HepG2 (cell line): ENCODE measurements around the gene EFNA2. TPM values are rescaled to one million over a fixed set of nuclear protein-coding genes. Genes with fewer than 3 reads are reported as not detected.

Experiments
- ADNP ChIP-seq: sonication (generic); formaldehyde crosslinking; IDR thresholded peaks from 2 replicates; pipeline ENCODE4 v1.4.0; 2020; ENCODE audit warnings: missing genetic modification reagents
- ATF7-NPFF ChIP-seq: sonication (generic); formaldehyde crosslinking; IDR thresholded peaks from 2 replicates; pipeline ENCODE4 v1.8.1; 2023; ENCODE audit warnings: mild to moderate bottlenecking, low read depth, missing genetic modification reagents, moderate library complexity
- CREB1 ChIP-seq, 2 experiments: fragments of 450-650 bp in 1 of 2; IDR thresholded peaks; 2 replicates each; pipeline ENCODE4 v1.6.1; 2016 to 2017; ENCODE audit warnings: control low read depth in 1 of 2, mild to moderate bottlenecking in 1 of 2, missing compliant biosample characterization in 1 of 2, missing genetic modification characterization in 1 of 2
- FLYWCH1 ChIP-seq: sonication (generic); formaldehyde crosslinking; IDR thresholded peaks from 2 replicates; pipeline ENCODE4 v1.8.1; 2023; ENCODE audit warnings: mild to moderate bottlenecking, missing genetic modification reagents
- HCFC1 ChIP-seq: fragments of 150-350 bp; IDR thresholded peaks from 2 replicates; pipeline ENCODE4 v1.6.1; 2014; ENCODE audit warnings: low read depth, low read length
- IKZF4 ChIP-seq: sonication (generic); formaldehyde crosslinking; IDR thresholded peaks from 2 replicates; pipeline ENCODE4 v1.5.1; 2020; ENCODE audit warnings: borderline replicate concordance, mild to moderate bottlenecking, low read depth, missing genetic modification reagents; ENCODE audit errors: not compliant biosample characterization
- PHF8 ChIP-seq: sonication (generic); formaldehyde crosslinking; IDR thresholded peaks from 2 replicates; pipeline ENCODE4 v1.5.0; 2020; ENCODE audit warnings: missing genetic modification reagents
- SMAD9 ChIP-seq: sonication (generic); formaldehyde crosslinking; IDR thresholded peaks from 2 replicates; pipeline ENCODE4 v1.5.1; 2020; ENCODE audit warnings: mild to moderate bottlenecking, missing genetic modification reagents
- TEAD3 ChIP-seq: optimal IDR thresholded peaks from 2 replicates; pipeline ENCODE3; 2016; ENCODE audit warnings: borderline replicate concordance
- ZFP36L1 ChIP-seq: sonication (generic); formaldehyde crosslinking; IDR thresholded peaks from 2 replicates; pipeline ENCODE4 v1.8.0; 2022; ENCODE audit warnings: mild to moderate bottlenecking, missing genetic modification reagents, moderate library complexity
- ZNF225 ChIP-seq: sonication (generic); formaldehyde crosslinking; IDR thresholded peaks from 2 replicates; pipeline ENCODE4 v1.4.0; 2020; ENCODE audit warnings: mild to moderate bottlenecking, missing genetic modification reagents
- ZNF407 ChIP-seq: sonication (generic); formaldehyde crosslinking; IDR thresholded peaks from one replicate; pipeline ENCODE4 v1.5.1; 2020; ENCODE audit warnings: mild to moderate bottlenecking, missing genetic modification reagents; ENCODE audit errors: not compliant biosample characterization
- ZNF782 ChIP-seq: sonication (generic); formaldehyde crosslinking; IDR thresholded peaks from 2 replicates; pipeline ENCODE4 v1.4.0; 2020; ENCODE audit warnings: missing genetic modification reagents, mild to moderate bottlenecking, borderline replicate concordance
- ZNF788 ChIP-seq: sonication (generic); formaldehyde crosslinking; IDR thresholded peaks from 2 replicates; pipeline ENCODE4 v1.5.0; 2020; ENCODE audit warnings: mild to moderate bottlenecking, missing genetic modification reagents, borderline replicate concordance
- ZNF800 ChIP-seq: sonication (generic); formaldehyde crosslinking; IDR thresholded peaks from 2 replicates; pipeline ENCODE4 v1.4.0; 2020; ENCODE audit warnings: missing genetic modification reagents
- ZSCAN9 ChIP-seq: IDR thresholded peaks from 2 replicates; pipeline ENCODE4 v1.6.1; 2016; ENCODE audit warnings: borderline replicate concordance
- polyA plus RNA-seq, 8 experiments: library from polyadenylated mRNA; depleted of rRNA in 3 of 8; stranded (reverse) in 7 of 8; unstranded in 1 of 8; fragments of >200 nt; fragmentation: Illumina TruSeq in 4 of 8; extraction: Trizol in 4 of 8; gene quantifications; 2 replicates each; pipeline versions ENCODE4 v1.2.1 to v1.2.3, GENCODE V29; 2011 to 2016; ENCODE audit warnings: low read depth in 4 of 8, missing spikeins in 1 of 8, mixed read lengths in 1 of 8; ENCODE audit not compliant: insufficient read depth in 1 of 8
- total RNA-seq, 5 experiments: library from RNA; depleted of rRNA; stranded (reverse); fragments of >200 nt; fragmentation: Illumina TruSeq; extraction: Trizol; gene quantifications; 2 replicates each; pipeline ENCODE4 v1.2.3, GENCODE V29; 2016; ENCODE audit warnings: low read depth in 1 of 5
- TF ChIP-seq, protein P1 (sequence below): sonication (generic); formaldehyde crosslinking; IDR thresholded peaks from 2 replicates; pipeline ENCODE4 v1.5.0; 2020; ENCODE audit warnings: mild to moderate bottlenecking, missing genetic modification reagents

EFNA2 gene
- total and polyA plus RNA-seq, 2 of the 13 experiments (the other 11 are each of a cell fraction or from before 2014, with no cell fraction given): 6.0 to 9.9 TPM

GRCh38 chr19:1248139-1248785 is 37.4 kb upstream of the EFNA2 start, which contains the start of gene MIDN (continued):
- TF ChIP-seq ZNF407 (CRISPR knock-in tag) (no peak), ZNF225 (CRISPR knock-in tag) (peak; percentile 43; the same call in 1 of the 2 replicates), FLYWCH1 (CRISPR knock-in tag) (no peak), TEAD3 (CRISPR knock-in tag) (peak; percentile 4), ATF7-NPFF (CRISPR knock-in tag) (no peak; the same call in none of the 2 replicates), IKZF4 (CRISPR knock-in tag) (no peak), CREB1 (IDR thresholded peaks at IDR 0.05) (0 out of 2 replicates have a peak, but pooled peaks have one; percentile 34), CREB1 (CRISPR knock-in tag; IDR thresholded peaks at IDR 0.05) (no peak), HCFC1 (no peak), SMAD9 (CRISPR knock-in tag) (no peak), ZNF800 (peak; percentile 24; the same call in 1 of the 2 replicates), ADNP (CRISPR knock-in tag) (no peak), ZFP36L1 (CRISPR knock-in tag) (0 out of 2 replicates have a peak, but pooled peaks have one; percentile 63), ZNF782 (CRISPR knock-in tag) (no peak), PHF8 (CRISPR knock-in tag) (peak; percentile 85), ZSCAN9 (CRISPR knock-in tag) (no peak), ZNF788 (no peak)
- TF ChIP-seq, protein P1, sequence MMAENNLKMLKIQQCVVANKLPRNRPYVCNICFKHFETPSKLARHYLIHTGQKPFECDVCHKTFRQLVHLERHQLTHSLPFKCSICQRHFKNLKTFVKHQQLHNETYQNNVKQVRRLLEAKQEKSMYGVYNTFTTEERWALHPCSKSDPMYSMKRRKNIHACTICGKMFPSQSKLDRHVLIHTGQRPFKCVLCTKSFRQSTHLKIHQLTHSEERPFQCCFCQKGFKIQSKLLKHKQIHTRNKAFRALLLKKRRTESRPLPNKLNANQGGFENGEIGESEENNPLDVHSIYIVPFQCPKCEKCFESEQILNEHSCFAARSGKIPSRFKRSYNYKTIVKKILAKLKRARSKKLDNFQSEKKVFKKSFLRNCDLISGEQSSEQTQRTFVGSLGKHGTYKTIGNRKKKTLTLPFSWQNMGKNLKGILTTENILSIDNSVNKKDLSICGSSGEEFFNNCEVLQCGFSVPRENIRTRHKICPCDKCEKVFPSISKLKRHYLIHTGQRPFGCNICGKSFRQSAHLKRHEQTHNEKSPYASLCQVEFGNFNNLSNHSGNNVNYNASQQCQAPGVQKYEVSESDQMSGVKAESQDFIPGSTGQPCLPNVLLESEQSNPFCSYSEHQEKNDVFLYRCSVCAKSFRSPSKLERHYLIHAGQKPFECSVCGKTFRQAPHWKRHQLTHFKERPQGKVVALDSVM: no peak
